ENCODE measurements around the gene GPD2. TPM values are rescaled to one million over a fixed set of nuclear protein-coding genes. Genes with fewer than 3 reads are reported as not detected.

The GPD2 gene
- total and polyA plus RNA-seq, 2 donors (not counting 1 experiment from before 2014, with no cell fraction given) = 21.6 to 46.6 TPM

DNA sequence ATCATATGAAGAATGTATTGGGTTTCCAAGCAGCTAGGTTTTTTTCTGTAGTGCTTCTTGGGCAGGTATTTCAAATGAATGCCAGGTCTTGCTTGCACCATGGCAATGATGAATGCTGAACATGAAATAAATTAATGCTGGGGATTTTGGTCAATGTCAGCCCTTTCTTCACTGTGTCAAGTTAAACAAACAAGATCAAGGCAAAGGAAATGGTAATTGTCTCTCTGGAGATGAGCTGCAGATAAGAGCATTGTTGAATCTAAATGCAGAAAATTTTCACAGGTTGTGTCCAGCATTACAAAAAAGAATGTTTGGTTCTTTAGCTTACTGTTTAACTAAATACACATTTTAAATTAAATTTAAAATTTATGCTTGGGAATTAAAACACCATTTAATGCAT lies 144.3 kb downstream of the GPD2 start:
- no peak for DNase-seq (ENCODE audit: low read depth in 2 of 2)
- no peaks in the 10 kb centered on the region for H3K79me2 ChIP-seq (ENCODE audit: control insufficient read depth, insufficient read depth, low read length)

DNA sequence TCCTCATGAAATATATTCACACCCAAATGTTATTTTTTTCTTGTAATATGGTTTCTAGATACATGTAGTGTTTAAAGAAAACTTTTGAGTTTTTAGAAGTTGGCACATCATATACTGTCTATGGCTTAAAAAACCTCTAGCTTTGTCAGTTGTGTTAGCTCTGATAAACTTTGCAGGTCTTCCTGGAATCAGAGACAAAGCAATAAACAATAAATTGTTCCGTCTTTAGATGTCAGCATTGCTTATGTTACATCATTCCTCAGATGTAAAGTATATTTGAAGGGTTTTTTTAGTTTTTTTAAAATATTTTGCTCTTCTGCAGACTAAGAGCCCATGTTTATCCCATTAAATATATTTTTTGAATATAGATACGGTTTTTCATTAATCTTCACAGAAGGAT lies 145.1 kb downstream of the GPD2 start:
- H3K9ac ChIP-seq (ENCODE audit: insufficient read depth, low read length) = no peak overlapping the region
- H3K36me3 ChIP-seq (ENCODE audit: control insufficient read depth, insufficient read depth, low read length) = no peaks in the 10 kb centered on the region
- no peaks in the 10 kb centered on the region for H3K79me2 ChIP-seq (ENCODE audit: control insufficient read depth, insufficient read depth, low read length)
- no peak overlapping the region for H3K27ac ChIP-seq (ENCODE audit: insufficient read depth, low read length)
- H3K9me3 ChIP-seq (ENCODE audit: control insufficient read depth, insufficient read depth, low read depth, low read length) = no peaks in the 10 kb centered on the region
- H3K4me1 ChIP-seq (ENCODE audit: control insufficient read depth, extremely low read depth, insufficient read depth, low read length) = no peaks in the 10 kb centered on the region
- no peak overlapping the region for H3K4me3 ChIP-seq (replicated peaks in 1 of 4; ENCODE audit: control extremely low read depth in 1 of 4, insufficient read depth in 1 of 4, low read depth in 3 of 4, low read length in 4 of 4)
- TF ChIP-seq EZH2 (IDR thresholded peaks at IDR 0.05; ENCODE audit: low read length, missing control alignments) = no peak
- TF ChIP-seq, protein P1, sequence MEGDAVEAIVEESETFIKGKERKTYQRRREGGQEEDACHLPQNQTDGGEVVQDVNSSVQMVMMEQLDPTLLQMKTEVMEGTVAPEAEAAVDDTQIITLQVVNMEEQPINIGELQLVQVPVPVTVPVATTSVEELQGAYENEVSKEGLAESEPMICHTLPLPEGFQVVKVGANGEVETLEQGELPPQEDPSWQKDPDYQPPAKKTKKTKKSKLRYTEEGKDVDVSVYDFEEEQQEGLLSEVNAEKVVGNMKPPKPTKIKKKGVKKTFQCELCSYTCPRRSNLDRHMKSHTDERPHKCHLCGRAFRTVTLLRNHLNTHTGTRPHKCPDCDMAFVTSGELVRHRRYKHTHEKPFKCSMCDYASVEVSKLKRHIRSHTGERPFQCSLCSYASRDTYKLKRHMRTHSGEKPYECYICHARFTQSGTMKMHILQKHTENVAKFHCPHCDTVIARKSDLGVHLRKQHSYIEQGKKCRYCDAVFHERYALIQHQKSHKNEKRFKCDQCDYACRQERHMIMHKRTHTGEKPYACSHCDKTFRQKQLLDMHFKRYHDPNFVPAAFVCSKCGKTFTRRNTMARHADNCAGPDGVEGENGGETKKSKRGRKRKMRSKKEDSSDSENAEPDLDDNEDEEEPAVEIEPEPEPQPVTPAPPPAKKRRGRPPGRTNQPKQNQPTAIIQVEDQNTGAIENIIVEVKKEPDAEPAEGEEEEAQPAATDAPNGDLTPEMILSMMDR (conservative IDR thresholded peaks at IDR 0.05 in 1 of 2, IDR thresholded peaks at IDR 0.05 in 1 of 2; ENCODE audit: low read depth in 1 of 2, low read length in 2 of 2) = no peak
- no peak overlapping the region for H2AFZ ChIP-seq (ENCODE audit: low read length)
- DNase-seq (ENCODE audit: low read depth in 2 of 2) = no peak
- no peak overlapping the region for H3K4me2 ChIP-seq (ENCODE audit: extremely low read depth, insufficient read depth, low read length)
- H4K20me1 ChIP-seq (ENCODE audit: control insufficient read depth, extremely low read depth, insufficient read depth, low read length) = no peaks in the 10 kb centered on the region
- H3K27me3 ChIP-seq (ENCODE audit: control insufficient read depth, insufficient read depth, low read length) = no peaks in the 10 kb centered on the region

More for the DNA sequence above, 144.3 kb downstream of the GPD2 start:
- Histone ChIP-seq H3K27me3 (ENCODE audit: control insufficient read depth, insufficient read depth, low read length) (no peaks in the 10 kb centered on the region), H3K4me3 (replicated peaks in 1 of 4; ENCODE audit: control extremely low read depth in 1 of 4, insufficient read depth in 1 of 4, low read depth in 3 of 4, low read length in 4 of 4) (no peak overlapping the region), H3K27ac (ENCODE audit: insufficient read depth, low read length) (no peak overlapping the region), H3K4me1 (ENCODE audit: control insufficient read depth, extremely low read depth, insufficient read depth, low read length) (no peaks in the 10 kb centered on the region), H3K9me3 (ENCODE audit: control insufficient read depth, insufficient read depth, low read depth, low read length) (no peaks in the 10 kb centered on the region), H4K20me1 (ENCODE audit: control insufficient read depth, extremely low read depth, insufficient read depth, low read length) (no peaks in the 10 kb centered on the region), H3K9ac (ENCODE audit: insufficient read depth, low read length) (no peak overlapping the region), H3K4me2 (ENCODE audit: extremely low read depth, insufficient read depth, low read length) (no peak overlapping the region), H3K36me3 (ENCODE audit: control insufficient read depth, insufficient read depth, low read length) (no peaks in the 10 kb centered on the region), H2AFZ (ENCODE audit: low read length) (no peak overlapping the region)
- TF ChIP-seq, protein P1 (conservative IDR thresholded peaks at IDR 0.05 in 1 of 2, IDR thresholded peaks at IDR 0.05 in 1 of 2; ENCODE audit: low read depth in 1 of 2, low read length in 2 of 2) = no peak

- no peak overlapping the region for H3K4me2 ChIP-seq (ENCODE audit: extremely low read depth, insufficient read depth, low read length)
- H3K79me2 ChIP-seq (ENCODE audit: control insufficient read depth, insufficient read depth, low read length) = no peaks in the 10 kb centered on the region
- no peak overlapping the region for H3K4me3 ChIP-seq (replicated peaks in 1 of 4; ENCODE audit: control extremely low read depth in 1 of 4, insufficient read depth in 1 of 4, low read depth in 3 of 4, low read length in 4 of 4)
- no peaks in the 10 kb centered on the region for H3K36me3 ChIP-seq (ENCODE audit: control insufficient read depth, insufficient read depth, low read length)
- no peak overlapping the region for H3K9ac ChIP-seq (ENCODE audit: insufficient read depth, low read length)
- no peak for TF ChIP-seq EZH2 (IDR thresholded peaks at IDR 0.05; ENCODE audit: low read length, missing control alignments)
- TF ChIP-seq, protein P1 (conservative IDR thresholded peaks at IDR 0.05 in 1 of 2, IDR thresholded peaks at IDR 0.05 in 1 of 2; ENCODE audit: low read depth in 1 of 2, low read length in 2 of 2) = no peak
- no peak overlapping the region for H2AFZ ChIP-seq (ENCODE audit: low read length)
- H3K27ac ChIP-seq (ENCODE audit: insufficient read depth, low read length) = no peak overlapping the region
- no peaks in the 10 kb centered on the region for H3K4me1 ChIP-seq (ENCODE audit: control insufficient read depth, extremely low read depth, insufficient read depth, low read length)
- H4K20me1 ChIP-seq (ENCODE audit: control insufficient read depth, extremely low read depth, insufficient read depth, low read length) = no peaks in the 10 kb centered on the region
- no peaks in the 10 kb centered on the region for H3K27me3 ChIP-seq (ENCODE audit: control insufficient read depth, insufficient read depth, low read length)
- DNase-seq (ENCODE audit: low read depth in 2 of 2) = no peak
- no peaks in the 10 kb centered on the region for H3K9me3 ChIP-seq (ENCODE audit: control insufficient read depth, insufficient read depth, low read depth, low read length)
Observed at GRCh38 chr2:156585457-156585856, 149.3 kb downstream of the GPD2 start.
